PFSK-1 (cell line): Measurements from ENCODE around the gene C9orf153.

Experiments used
- POLR2AphosphoS5 ChIP-seq: IDR thresholded peaks from 2 replicates; pipeline ENCODE4 v1.6.1; 2012; ENCODE audit warnings: low read depth, mild to moderate bottlenecking, control low read depth, low read length, moderate library complexity
- REST ChIP-seq, 2 experiments: IDR thresholded peaks; 2 replicates each; pipeline versions ENCODE4 v1.6.1 to v1.8.0; 2011 to 2012; ENCODE audit warnings: low read depth in 2 of 2, low read length in 2 of 2, control low read depth in 1 of 2, inconsistent platforms in 1 of 2, mild to moderate bottlenecking in 1 of 2, moderate library complexity in 1 of 2; ENCODE audit not compliant: insufficient read depth in 1 of 2
- SIN3A ChIP-seq: IDR thresholded peaks from 2 replicates; pipeline ENCODE4 v1.6.1; 2012; ENCODE audit warnings: mild to moderate bottlenecking, low read length, moderate library complexity, borderline replicate concordance; ENCODE audit not compliant: insufficient read depth
- TAF1 ChIP-seq: IDR thresholded peaks from 2 replicates; pipeline ENCODE4 v1.6.1; 2012; ENCODE audit warnings: low read length, control low read depth, borderline replicate concordance; ENCODE audit not compliant: insufficient read depth

- TF ChIP-seq POLR2AphosphoS5 (no peak), TAF1 (no peak), REST (IDR thresholded peaks at IDR 0.05; ENCODE audit: insufficient read depth in 1 of 2, low read depth in 2 of 2, low read length in 2 of 2) (no peak), SIN3A (no peak)
Measured at GRCh38 chr9:86175743-86176456, 83.6 kb downstream of the C9orf153 start.
